Activated CD8-positive, alpha-beta T cell treated with anti-CD3 and anti-CD28 coated beads, Interleukin-2, amount 10 ng/mL, durations not matched to agents 7 days and 5 days (primary cell): ENCODE measurements around the gene ASS1. TPM values are rescaled to one million over a fixed set of nuclear protein-coding genes. Genes with fewer than 3 reads are reported as not detected.

ENCODE experiments used
- ATAC-seq: fragments of 150-1000 bp; cut with Tn5 transposase; one replicate; pipeline ENCODE4 v1.10.0; 2021; ENCODE audit warnings: moderate library complexity
- CTCF ChIA-PET: fragments of 350-600 bp; sonication (Branson Sonifier 250); formaldehyde crosslinking; loops from one replicate; lab custom pipeline; 2021; ENCODE audit warnings: antibody characterized with exemption; lab: Charles Lee
- POLR2A ChIA-PET: fragments of 350-600 bp; sonication (Branson Sonifier 250); formaldehyde crosslinking; loops from one replicate; lab custom pipeline; 2021; ENCODE audit warnings: antibody characterized with exemption; lab: Charles Lee
- DNase-seq: peaks from one replicate; pipeline ENCODE4 v3.0.0-alpha.2; 2020
- H3K27ac Mint-ChIP-seq: one replicate; pipeline ENCODE4 v1.8.0; 2021; ENCODE audit warnings: mild to moderate bottlenecking, mixed read lengths
- H3K27me3 Mint-ChIP-seq: one replicate; pipeline ENCODE4 v1.8.0; 2021; ENCODE audit warnings: low read depth, mixed read lengths
- H3K36me3 Mint-ChIP-seq: one replicate; pipeline ENCODE4 v1.8.0; 2021; ENCODE audit warnings: low read depth, mixed read lengths
- H3K4me1 Mint-ChIP-seq: one replicate; pipeline ENCODE4 v1.8.0; 2021; ENCODE audit warnings: low read depth, mixed read lengths
- H3K4me3 Mint-ChIP-seq: one replicate; pipeline ENCODE4 v1.8.0; 2021; ENCODE audit warnings: mild to moderate bottlenecking, mixed read lengths
- H3K9me3 Mint-ChIP-seq: one replicate; pipeline ENCODE4 v1.8.0; 2022; ENCODE audit warnings: mixed read lengths; ENCODE audit not compliant: insufficient read depth
- total RNA-seq, 2 experiments: library from RNA; stranded (reverse); gene quantifications; one replicate each; pipeline ENCODE4 v1.2.3, GENCODE V29; 2021

The ASS1 gene
- total RNA-seq, 2 experiments from 2014 or later, result 1.8 to 3.1 TPM

DNA sequence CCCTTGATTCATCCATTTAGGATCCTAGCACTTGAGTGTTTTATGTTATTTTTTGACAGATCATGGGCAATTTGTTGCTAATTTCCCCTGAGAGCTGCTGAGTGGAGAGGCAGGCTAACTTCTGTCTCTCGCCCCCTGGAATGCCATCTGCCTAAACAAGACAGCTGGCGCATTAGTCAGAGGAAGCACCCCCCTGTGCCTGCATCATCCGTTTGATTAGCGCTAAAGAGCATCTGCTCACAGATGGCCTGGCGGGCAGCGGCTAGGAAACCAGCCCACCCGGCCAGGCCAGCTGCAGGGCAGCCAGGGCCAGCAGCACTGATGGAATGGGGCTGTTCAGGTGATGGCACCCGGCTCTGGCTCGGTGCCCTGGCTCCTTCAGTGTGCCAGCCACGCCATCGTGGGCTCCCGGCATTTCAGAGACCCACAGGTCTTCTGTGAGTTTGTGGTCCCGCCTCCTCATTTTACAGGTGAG lies 22.9 kb upstream of the ASS1 start:
- Mint-ChIP-seq H3K36me3 (no peaks in the 10 kb centered on the region), H3K4me3 (no peak overlapping the region), H3K27ac (no peak overlapping the region), H3K4me1 (no peaks in the 10 kb centered on the region), H3K9me3 (no peaks in the 10 kb centered on the region), H3K27me3 (no peaks in the 10 kb centered on the region)
- no peak for DNase-seq
- ChIA-PET POLR2A (no interaction called here), CTCF (no interaction called here)
- no peak for ATAC-seq

DNA sequence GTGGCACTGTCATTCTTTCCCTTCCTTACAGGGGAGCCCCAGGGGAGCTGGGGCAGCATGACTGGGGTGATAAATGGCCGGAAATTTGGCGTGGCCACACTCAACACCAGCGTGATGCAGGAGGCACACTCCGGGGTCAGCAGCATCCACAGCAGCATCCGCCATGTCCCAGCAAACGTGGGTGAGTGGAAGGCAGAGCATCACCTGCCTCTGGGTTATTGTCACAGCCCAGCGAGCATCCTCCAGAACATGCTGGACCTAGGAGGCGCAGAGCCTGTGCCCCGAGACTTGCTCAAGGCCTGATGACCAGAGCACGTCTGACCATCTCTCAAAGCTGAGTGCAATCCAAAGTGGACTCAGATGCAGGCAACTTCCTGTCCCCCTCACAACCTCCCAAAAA lies 22.2 kb upstream of the ASS1 start:
- POLR2A ChIA-PET, result no interaction called here
- H3K4me3 Mint-ChIP-seq, result no peak overlapping the region
- H3K9me3 Mint-ChIP-seq, result no peaks in the 10 kb centered on the region
- no peak overlapping the region for H3K27ac Mint-ChIP-seq
- ATAC-seq, result no peak
- H3K4me1 Mint-ChIP-seq, result no peaks in the 10 kb centered on the region
- CTCF ChIA-PET, result no interaction called here
- no peak for DNase-seq
- no peaks in the 10 kb centered on the region for H3K36me3 Mint-ChIP-seq
- no peaks in the 10 kb centered on the region for H3K27me3 Mint-ChIP-seq

DNA sequence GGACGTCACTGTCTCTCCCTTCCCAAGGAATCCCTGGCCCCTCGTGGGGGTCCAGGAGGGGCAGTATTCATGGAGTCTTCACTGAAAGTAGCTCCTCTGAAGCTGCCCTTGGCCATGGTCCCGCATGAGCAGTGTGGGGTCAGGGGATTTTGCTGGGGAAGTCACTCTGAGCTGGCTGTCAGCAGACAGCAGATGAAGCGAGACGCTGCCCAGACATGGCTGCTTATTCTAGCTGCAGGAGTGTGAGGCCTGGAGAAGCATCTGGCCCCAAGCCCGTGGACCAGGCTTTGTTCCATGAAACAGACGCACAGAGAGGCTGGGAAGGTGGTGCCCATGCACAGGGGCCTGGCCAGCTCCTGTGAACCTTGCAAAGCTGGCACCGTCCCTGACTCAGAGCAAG lies 21.5 kb upstream of the ASS1 start:
- DNase-seq (no peak), ATAC-seq (no peak)
- Mint-ChIP-seq H3K36me3 (no peaks in the 10 kb centered on the region), H3K27ac (no peak overlapping the region), H3K4me1 (no peaks in the 10 kb centered on the region), H3K4me3 (no peak overlapping the region), H3K9me3 (no peaks in the 10 kb centered on the region), H3K27me3 (no peaks in the 10 kb centered on the region)
- CTCF ChIA-PET, result no interaction called here
- POLR2A ChIA-PET, result no interaction called here

GRCh38 chr9:130424595-130425454 lies 19.9 kb upstream of the ASS1 start:
- no peaks in the 10 kb centered on the region for H3K36me3 Mint-ChIP-seq
- no peak overlapping the region for H3K27ac Mint-ChIP-seq
- H3K9me3 Mint-ChIP-seq, result no peaks in the 10 kb centered on the region

GRCh38 chr9:130425741-130426466 lies 18.9 kb upstream of the ASS1 start:
- Mint-ChIP-seq H3K9me3 (no peaks in the 10 kb centered on the region), H3K27me3 (no peaks in the 10 kb centered on the region), H3K36me3 (no peaks in the 10 kb centered on the region), H3K4me3 (no peak overlapping the region), H3K27ac (no peak overlapping the region), H3K4me1 (no peaks in the 10 kb centered on the region)
- ATAC-seq (no peak), DNase-seq (no peak)
- POLR2A ChIA-PET, result no interaction called here
- CTCF ChIA-PET, result no interaction called here

More at GRCh38 chr9:130424595-130425454, 19.9 kb upstream of the ASS1 start:
- no peak overlapping the region for H3K4me3 Mint-ChIP-seq
- ChIA-PET POLR2A (no interaction called here), CTCF (no interaction called here)
- no peaks in the 10 kb centered on the region for H3K27me3 Mint-ChIP-seq
- no peaks in the 10 kb centered on the region for H3K4me1 Mint-ChIP-seq
- ATAC-seq, result no peak
- no peak for DNase-seq

- Mint-ChIP-seq H3K4me3 (no peak overlapping the region), H3K27me3 (no peaks in the 10 kb centered on the region), H3K9me3 (no peaks in the 10 kb centered on the region), H3K27ac (no peak overlapping the region), H3K36me3 (no peaks in the 10 kb centered on the region), H3K4me1 (no peaks in the 10 kb centered on the region)
- ChIA-PET POLR2A (no interaction called here), CTCF (no interaction called here)
- ATAC-seq (no peak), DNase-seq (no peak)
Observed at GRCh38 chr9:130426467-130426773, 18.3 kb upstream of the ASS1 start.

GRCh38 chr9:130426883-130427282 lies 17.9 kb upstream of the ASS1 start:
- Mint-ChIP-seq H3K4me1 (no peaks in the 10 kb centered on the region), H3K36me3 (no peaks in the 10 kb centered on the region), H3K9me3 (no peaks in the 10 kb centered on the region), H3K4me3 (no peak overlapping the region), H3K27ac (no peak overlapping the region), H3K27me3 (no peaks in the 10 kb centered on the region)
- ATAC-seq, result no peak
- no peak for DNase-seq
- ChIA-PET CTCF (no interaction called here), POLR2A (no interaction called here)

DNA sequence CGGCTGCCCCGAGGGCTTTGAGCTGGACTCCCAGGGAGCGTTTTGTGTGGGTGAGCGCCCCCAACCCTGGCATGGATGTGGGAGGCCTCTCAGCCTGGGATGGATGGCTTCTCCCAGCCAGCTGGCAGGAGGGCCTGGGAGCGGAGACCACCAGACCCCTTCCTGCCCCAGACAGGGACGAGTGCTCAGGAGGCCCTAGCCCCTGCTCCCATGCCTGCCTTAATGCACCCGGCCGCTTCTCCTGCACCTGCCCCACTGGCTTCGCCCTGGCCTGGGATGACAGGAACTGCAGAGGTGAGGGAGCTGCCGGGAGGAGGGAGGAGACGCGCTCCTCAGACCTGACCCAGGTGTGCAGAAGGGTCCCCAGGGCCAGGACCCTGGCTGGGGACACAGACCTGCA lies 17.4 kb upstream of the ASS1 start:
- ChIA-PET CTCF (no interaction called here), POLR2A (no interaction called here)
- DNase-seq, result no peak
- no peaks in the 10 kb centered on the region for H3K9me3 Mint-ChIP-seq
- ATAC-seq, result no peak
- H3K27ac Mint-ChIP-seq, result no peak overlapping the region
- no peaks in the 10 kb centered on the region for H3K36me3 Mint-ChIP-seq
- H3K4me3 Mint-ChIP-seq, result no peak overlapping the region
- H3K4me1 Mint-ChIP-seq, result peaks cover 1% of the 10 kb centered on the region
- peaks cover 2% of the 10 kb centered on the region for H3K27me3 Mint-ChIP-seq

GRCh38 chr9:130428086-130428665 lies 16.6 kb upstream of the ASS1 start:
- POLR2A ChIA-PET, result no interaction called here
- no peaks in the 10 kb centered on the region for H3K36me3 Mint-ChIP-seq
- H3K27ac Mint-ChIP-seq, result no peak overlapping the region
- DNase-seq (no peak), ATAC-seq (no peak)
- H3K9me3 Mint-ChIP-seq, result no peaks in the 10 kb centered on the region
- H3K4me1 Mint-ChIP-seq, result peaks cover 9% of the 10 kb centered on the region
- H3K4me3 Mint-ChIP-seq, result no peak overlapping the region
- CTCF ChIA-PET, result no interaction called here
- peaks cover 9% of the 10 kb centered on the region for H3K27me3 Mint-ChIP-seq

- no peaks in the 10 kb centered on the region for H3K36me3 Mint-ChIP-seq
- H3K9me3 Mint-ChIP-seq, result no peaks in the 10 kb centered on the region
- ChIA-PET CTCF (no interaction called here), POLR2A (no interaction called here)
- no peak overlapping the region for H3K4me3 Mint-ChIP-seq
- H3K27me3 Mint-ChIP-seq, result peaks cover 12% of the 10 kb centered on the region
- DNase-seq, result no peak
- H3K27ac Mint-ChIP-seq, result no peak overlapping the region
- peaks cover 9% of the 10 kb centered on the region for H3K4me1 Mint-ChIP-seq
- no peak for ATAC-seq
Observed at GRCh38 chr9:130429381-130429780, 15.4 kb upstream of the ASS1 start.

GRCh38 chr9:130429831-130430230 lies 14.9 kb upstream of the ASS1 start:
- Mint-ChIP-seq H3K4me3 (no peak overlapping the region), H3K27ac (no peak overlapping the region), H3K27me3 (peaks cover 12% of the 10 kb centered on the region), H3K9me3 (no peaks in the 10 kb centered on the region), H3K36me3 (no peaks in the 10 kb centered on the region), H3K4me1 (peaks cover 9% of the 10 kb centered on the region)
- CTCF ChIA-PET, result no interaction called here
- DNase-seq (no peak), ATAC-seq (no peak)
- POLR2A ChIA-PET, result no interaction called here

GRCh38 chr9:130430232-130430631 lies 14.5 kb upstream of the ASS1 start:
- H3K4me3 Mint-ChIP-seq, result no peak overlapping the region
- POLR2A ChIA-PET, result no interaction called here
- H3K27me3 Mint-ChIP-seq, result peaks cover 13% of the 10 kb centered on the region
- H3K4me1 Mint-ChIP-seq, result peaks cover 9% of the 10 kb centered on the region
- ATAC-seq, result no peak
- no peaks in the 10 kb centered on the region for H3K36me3 Mint-ChIP-seq
- CTCF ChIA-PET, result no interaction called here
- DNase-seq, result no peak
- no peak overlapping the region for H3K27ac Mint-ChIP-seq
- H3K9me3 Mint-ChIP-seq, result no peaks in the 10 kb centered on the region
